Mesenteric fat pad (tissue), 1 donor: Measurements from ENCODE around the gene CADM4. TPM values are rescaled to one million over a fixed set of nuclear protein-coding genes. Genes with fewer than 3 reads are reported as not detected.
"Not testable (repeated sequence)": the region's sequence is repeated elsewhere in the genome, so short reads cannot be mapped to it uniquely, and the experiment has no call there.

Experiments
- DNase-seq: peaks from one replicate; pipeline ENCODE4 v3.0.0-alpha.2; 2020; ENCODE audit warnings: low spot score
- long read RNA-seq: library from polyadenylated mRNA; unstranded; transcript quantifications from one replicate; pipeline ENCODE4 v2.0.0, GENCODE V29; 2020
- total RNA-seq: library from RNA; stranded (reverse); fragmentation: NEBNext Ultra II Directional; extraction: Animal tissue kit (Norgen Biotek cat#: 25700); gene quantifications from one replicate; pipeline ENCODE4 v1.2.1, GENCODE V29; 2021
- donor health status: DM: yes; HTN: yes; CAD: no.

Gene CADM4, protein sequence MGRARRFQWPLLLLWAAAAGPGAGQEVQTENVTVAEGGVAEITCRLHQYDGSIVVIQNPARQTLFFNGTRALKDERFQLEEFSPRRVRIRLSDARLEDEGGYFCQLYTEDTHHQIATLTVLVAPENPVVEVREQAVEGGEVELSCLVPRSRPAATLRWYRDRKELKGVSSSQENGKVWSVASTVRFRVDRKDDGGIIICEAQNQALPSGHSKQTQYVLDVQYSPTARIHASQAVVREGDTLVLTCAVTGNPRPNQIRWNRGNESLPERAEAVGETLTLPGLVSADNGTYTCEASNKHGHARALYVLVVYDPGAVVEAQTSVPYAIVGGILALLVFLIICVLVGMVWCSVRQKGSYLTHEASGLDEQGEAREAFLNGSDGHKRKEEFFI
- 1.4 TPM for total RNA-seq
- long read RNA-seq: 0 reads

DNA sequence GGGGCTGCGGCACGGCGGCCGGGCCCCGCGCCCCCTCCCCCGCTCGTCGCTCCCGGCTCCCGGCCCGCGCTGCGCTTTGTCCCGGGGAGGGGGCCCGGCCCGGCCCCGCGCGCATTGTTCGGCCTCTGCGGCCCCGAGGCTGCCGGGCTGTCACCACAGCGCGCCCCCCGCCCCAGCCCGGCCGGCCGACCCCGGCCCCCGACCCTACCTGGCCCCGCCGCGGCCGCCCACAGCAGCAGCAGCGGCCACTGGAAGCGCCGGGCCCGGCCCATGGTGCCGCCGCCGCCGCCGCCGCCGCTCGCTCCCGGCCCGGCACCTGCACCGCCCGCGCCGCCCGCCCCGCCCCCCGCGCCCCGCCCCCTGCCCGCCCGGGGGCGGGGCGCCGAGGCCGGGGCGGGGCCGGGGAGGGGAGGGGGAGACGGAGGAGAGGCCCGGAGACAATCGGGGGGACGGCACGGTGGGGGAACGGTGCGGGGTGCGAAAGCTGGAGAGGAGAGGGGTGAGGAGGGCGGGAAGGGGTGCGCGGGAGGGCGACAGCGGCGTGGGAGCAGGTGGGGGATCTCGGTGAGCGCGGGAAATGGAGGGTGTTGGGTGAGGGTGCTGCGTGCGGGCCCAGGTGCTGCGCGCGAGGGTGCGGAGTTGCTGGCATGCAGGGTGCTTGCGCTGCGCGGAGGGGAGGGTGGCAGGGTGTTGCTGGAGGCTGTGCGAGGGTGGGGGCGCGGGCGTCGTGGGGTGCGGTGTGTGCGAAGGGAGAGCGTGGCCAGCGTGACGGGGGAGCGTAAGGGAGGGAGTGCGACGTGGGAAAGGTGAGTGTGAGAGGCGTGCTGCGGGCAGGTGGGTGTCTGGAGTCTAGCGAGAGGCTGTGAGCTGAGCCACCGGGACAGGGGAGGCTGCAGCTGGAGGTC is at the start of gene CADM4:
CADM4 (minus strand) TSS at position 332 of the 905 bp plus-strand sequence; CDS start at position 272, 60 bp downstream.
- DNase-seq: no peak

- no peak for DNase-seq
Measured at GRCh38 chr19:43688059-43688701, 48.5 kb upstream of the CADM4 start.

DNA sequence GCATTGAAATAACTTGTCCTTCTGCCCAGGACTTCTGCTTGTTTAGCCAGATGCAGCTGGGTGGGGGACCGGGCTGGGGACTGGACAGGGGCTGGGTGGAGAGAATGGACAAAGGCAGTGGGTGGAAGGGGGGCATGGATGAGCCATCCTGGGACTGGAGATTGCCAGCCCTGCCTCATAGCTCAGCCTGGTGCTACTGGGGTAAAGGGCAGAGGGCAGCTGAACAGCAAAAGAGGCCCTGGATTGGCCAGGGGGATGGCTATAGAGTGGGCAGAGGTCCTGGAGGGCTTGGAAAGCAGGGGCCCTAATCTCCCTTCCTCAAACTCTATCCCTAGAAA is 48.0 kb upstream of the CADM4 start:
- DNase-seq: no peak

- no peak for DNase-seq
Measured at GRCh38 chr19:43684326-43684725, 44.7 kb upstream of the CADM4 start.

GRCh38 chr19:43683905-43684304 is 44.3 kb upstream of the CADM4 start:
- no peak for DNase-seq

- DNase-seq: no peak
Measured at GRCh38 chr19:43682824-43683661, 43.4 kb upstream of the CADM4 start.

DNA sequence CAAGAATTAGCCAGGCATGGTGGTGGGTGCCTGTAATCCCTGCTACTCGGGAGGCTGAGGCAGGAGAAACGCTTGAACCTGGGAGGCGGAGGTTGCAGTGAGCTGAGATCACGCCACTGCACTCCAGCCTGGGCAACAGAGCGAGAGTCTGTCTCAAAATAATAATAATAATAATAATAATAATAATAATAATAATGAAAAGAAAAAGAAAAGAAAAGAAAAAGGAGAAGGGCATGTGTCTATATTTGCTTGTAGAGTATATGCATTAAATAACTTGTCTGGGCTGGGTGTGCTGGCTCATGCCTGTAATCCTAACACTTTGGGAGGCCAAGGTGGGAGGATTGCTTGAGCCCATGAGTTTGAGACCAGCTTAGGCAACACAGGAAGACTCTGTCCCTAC is 42.6 kb upstream of the CADM4 start:
- DNase-seq: not testable (repeated sequence)

DNA sequence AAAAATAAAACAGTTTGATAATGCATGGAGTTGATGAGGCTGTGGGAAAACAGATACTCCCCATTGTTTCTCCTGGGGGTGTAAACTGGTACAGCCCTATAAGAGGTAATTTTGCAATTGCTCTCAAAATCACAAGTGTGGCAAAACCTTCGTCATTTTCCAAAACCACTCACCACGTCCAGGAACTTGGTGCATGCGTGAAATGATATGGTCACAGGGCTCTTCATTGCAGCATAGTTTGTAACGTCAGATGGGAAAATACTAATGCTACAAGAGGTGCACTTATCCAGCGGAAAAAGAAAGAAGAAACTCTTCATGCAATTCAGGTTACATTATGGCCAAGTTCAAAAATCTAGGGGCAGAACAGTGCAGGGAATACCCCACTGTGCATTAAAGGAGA is 42.2 kb upstream of the CADM4 start:
- no peak for DNase-seq

DNA sequence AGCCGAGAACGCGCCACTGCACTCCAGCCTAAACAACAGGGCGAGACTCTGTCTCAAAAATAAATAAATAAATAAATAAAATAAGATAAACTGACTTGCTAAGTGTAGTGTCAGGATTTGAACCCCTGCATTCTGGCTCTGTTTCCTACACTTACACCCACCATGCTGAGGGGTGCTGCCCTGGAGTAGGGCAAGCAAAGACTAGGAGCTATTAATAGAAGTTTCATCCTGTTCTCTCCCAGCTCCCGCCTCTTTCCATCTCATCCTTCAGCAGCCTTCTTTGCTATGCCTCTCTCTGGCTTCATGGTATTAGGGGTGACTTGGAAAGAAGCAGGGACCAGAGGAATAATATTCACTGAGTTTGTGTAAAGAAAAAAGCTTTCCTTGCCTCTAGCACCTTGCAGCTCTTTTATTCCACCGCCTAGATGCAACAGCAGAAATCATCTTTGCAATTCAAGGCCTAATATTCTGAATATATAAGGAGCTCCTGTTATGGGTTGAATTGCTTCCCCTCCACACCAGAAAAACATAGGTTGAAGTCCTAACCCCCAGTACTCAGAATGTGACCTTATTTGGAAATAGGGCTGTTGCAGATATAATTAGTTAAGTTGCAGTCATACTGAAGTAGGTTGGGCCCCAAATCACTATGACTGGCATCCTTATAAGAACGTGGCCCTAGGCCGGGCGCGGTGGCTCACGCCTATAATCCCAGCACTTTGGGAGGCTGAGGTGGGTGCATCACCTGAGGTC is 39.0 kb upstream of the CADM4 start:
- no peak for DNase-seq

- no peak for DNase-seq
Measured at GRCh38 chr19:43675906-43676305, 36.3 kb upstream of the CADM4 start.

DNA sequence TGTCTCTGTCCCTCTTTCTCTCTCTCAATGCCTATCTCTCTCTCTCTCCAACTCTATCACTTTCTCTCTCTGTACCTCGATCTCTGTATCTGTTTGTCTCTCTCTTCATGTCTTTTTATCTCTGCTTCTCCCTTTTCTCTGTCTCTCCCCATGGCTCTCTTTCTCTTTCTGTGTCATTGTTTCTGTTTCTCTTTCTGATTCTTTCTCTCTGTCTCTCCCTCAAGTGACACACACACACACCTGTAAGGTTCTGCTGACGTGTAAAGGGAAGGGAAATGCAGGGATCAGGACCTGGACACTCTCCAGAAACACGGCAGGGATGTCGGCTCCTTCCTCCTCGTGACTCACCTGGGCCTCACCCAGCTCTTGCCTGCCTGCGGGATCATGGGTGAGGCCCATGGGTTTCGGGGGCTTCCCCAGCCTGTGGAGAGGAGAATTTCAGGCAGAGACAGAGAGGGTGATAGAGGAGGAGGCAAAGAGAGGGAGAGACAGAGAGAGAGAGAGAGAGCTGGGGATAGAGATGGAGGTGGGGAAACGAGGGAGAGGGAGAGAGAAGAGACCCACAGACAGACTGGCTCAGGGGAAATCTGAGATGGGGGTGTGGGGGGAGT is 35.7 kb upstream of the CADM4 start:
- DNase-seq: no peak

GRCh38 chr19:43674596-43674995 is 34.9 kb upstream of the CADM4 start:
- no peak for DNase-seq

DNA sequence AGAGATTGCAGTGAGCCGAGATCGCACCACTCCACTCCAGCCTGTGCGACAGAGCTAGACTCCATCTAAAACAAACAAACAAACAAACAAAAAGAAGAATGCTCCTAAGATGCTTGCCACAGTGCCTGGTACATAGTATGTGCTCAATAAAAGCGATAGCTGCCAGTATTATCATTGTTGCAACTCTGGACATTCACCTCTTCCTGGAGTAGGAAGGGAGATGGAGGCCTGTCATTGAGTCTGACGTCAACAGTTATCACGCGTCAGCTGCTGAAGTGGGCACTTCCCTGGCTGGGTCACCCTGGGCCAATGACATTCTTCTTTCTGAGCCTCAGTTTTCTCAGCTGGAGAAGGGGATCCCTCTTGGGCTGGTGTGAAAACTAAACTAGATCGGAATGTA is 34.5 kb upstream of the CADM4 start:
- DNase-seq: no peak

DNA sequence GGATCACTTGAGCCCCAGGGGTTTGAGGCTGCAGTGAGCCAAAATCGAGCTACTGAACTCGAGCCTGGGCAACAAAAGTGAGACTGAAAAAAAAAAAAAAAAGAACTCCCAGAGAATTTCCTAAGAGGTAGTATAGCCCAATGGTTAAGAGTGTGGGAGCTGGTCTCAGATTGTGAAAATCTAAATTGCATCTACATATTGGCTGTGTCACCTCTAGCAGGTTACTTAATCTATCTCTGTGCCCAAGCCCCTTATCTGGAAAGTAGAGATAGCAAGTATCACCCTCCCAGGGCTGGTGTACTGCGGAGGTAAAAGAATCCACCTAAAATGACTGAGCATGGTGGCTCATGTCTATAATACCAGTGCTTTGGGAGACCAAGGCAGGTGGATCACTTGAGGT is 34.0 kb upstream of the CADM4 start:
- DNase-seq: no peak

GRCh38 chr19:43672061-43672679 is 32.5 kb upstream of the CADM4 start:
- DNase-seq: no peak

DNA sequence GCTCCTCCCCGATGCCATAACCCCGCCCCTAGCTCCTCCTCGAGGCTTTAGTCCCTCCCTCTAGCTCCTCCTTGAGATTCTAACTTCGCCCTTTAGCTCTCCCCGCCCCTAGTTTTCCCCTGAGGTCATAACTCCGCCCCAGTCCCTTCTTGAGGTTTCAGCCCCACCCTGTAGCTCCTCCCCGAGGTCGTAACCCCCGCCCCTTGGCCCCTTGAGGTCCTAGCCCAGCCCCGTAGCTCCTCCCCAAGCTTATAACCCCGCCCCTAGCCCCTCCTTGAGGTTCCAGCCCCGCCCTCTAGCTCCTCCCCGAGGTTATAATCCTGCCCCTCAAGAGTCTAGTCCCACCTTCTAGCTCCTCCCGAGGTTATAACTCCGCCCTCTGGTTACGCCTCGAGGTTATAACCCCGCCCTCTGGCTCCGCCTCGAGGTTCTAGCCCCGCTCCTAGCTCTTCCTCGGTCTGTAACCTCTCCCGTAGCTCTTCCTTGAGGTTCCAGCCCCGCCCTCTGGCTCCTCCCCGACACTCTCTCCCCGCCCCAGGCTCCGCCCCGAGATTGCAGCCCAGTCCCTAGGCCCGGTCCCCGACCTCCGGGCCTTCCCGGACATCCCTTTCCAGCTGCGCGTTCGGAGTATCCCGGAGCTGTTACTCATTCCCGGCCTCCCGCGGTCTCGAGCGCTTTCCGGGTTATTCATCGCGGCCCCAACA is 28.9 kb upstream of the CADM4 start:
- peak; percentile 98 for DNase-seq

- peak; percentile 98 for DNase-seq
Measured at GRCh38 chr19:43667876-43668405, 28.3 kb upstream of the CADM4 start.

- no peak for DNase-seq
Measured at GRCh38 chr19:43667126-43667875, 27.7 kb upstream of the CADM4 start.
